HepG2 (cell line): ENCODE results near the gene COPS7B. TPM values are rescaled to one million over a fixed set of nuclear protein-coding genes. Genes with fewer than 3 reads are reported as not detected.

ENCODE experiments used
- AKAP8 ChIP-seq: sonication (generic); formaldehyde crosslinking; IDR thresholded peaks from 2 replicates; pipeline ENCODE4 v1.5.1; 2020; ENCODE audit warnings: mild to moderate bottlenecking, missing genetic modification reagents
- FOSL2 ChIP-seq: sonication (generic); formaldehyde crosslinking; IDR thresholded peaks from 2 replicates; pipeline ENCODE4 v1.4.0; 2020; ENCODE audit warnings: missing genetic modification reagents
- HNF4G ChIP-seq, 2 experiments: sonication (generic) in 1 of 2; formaldehyde crosslinking in 1 of 2; IDR thresholded peaks; 2 replicates each; pipeline versions ENCODE4 v1.4.0 to v1.6.1; 2011 to 2020; ENCODE audit warnings: borderline replicate concordance in 2 of 2, low read depth in 2 of 2, mild to moderate bottlenecking in 2 of 2, low read length in 1 of 2, missing genetic modification reagents in 1 of 2, moderate library complexity in 1 of 2
- MED13 ChIP-seq: sonication (generic); formaldehyde crosslinking; IDR thresholded peaks from 2 replicates; pipeline ENCODE4 v1.5.0; 2020; ENCODE audit warnings: missing genetic modification reagents
- NAIF1 ChIP-seq: sonication (generic); formaldehyde crosslinking; IDR thresholded peaks from 2 replicates; pipeline ENCODE4 v1.5.0; 2020; ENCODE audit warnings: mild to moderate bottlenecking, missing genetic modification reagents, borderline replicate concordance
- NBN ChIP-seq: fragments of 450-650 bp; conservative IDR thresholded peaks from 2 replicates; pipeline ENCODE4 v1.6.1; 2017
- NONO ChIP-seq, 2 experiments: fragments of 450-650 bp in 1 of 2; sonication (generic) in 1 of 2; formaldehyde crosslinking in 1 of 2; IDR thresholded peaks in 1 of 2; conservative IDR thresholded peaks in 1 of 2; 2 replicates each; pipeline versions ENCODE4 v1.6.1 to v1.8.0; 2017 to 2022; ENCODE audit warnings: mild to moderate bottlenecking in 1 of 2, missing genetic modification reagents in 1 of 2, moderate library complexity in 1 of 2
- NRL ChIP-seq: sonication (generic); formaldehyde crosslinking; IDR thresholded peaks from 2 replicates; pipeline ENCODE4 v1.5.0; 2020; ENCODE audit warnings: missing genetic modification reagents, mild to moderate bottlenecking, moderate library complexity, borderline replicate concordance
- SOX6 ChIP-seq, 2 experiments: fragments of 450-650 bp in 1 of 2; sonication (generic) in 1 of 2; formaldehyde crosslinking in 1 of 2; IDR thresholded peaks; 2 replicates each; pipeline versions ENCODE4 v1.4.0 to v1.6.1; 2017 to 2020; ENCODE audit warnings: antibody characterized with exemption in 1 of 2, mild to moderate bottlenecking in 1 of 2, missing genetic modification reagents in 1 of 2
- YY1 ChIP-seq: IDR thresholded peaks from 2 replicates; pipeline ENCODE4 v1.6.1; 2011; ENCODE audit warnings: low read length, low read depth, moderate library complexity, mild to moderate bottlenecking; ENCODE audit not compliant: insufficient read depth, insufficient replicate concordance
- ZNF570 ChIP-seq: sonication (generic); formaldehyde crosslinking; IDR thresholded peaks from 2 replicates; pipeline ENCODE4 v1.4.0; 2020; ENCODE audit warnings: mild to moderate bottlenecking, missing genetic modification reagents, borderline replicate concordance
- ZNF850 ChIP-seq: sonication (generic); formaldehyde crosslinking; conservative IDR thresholded peaks from 2 replicates; pipeline ENCODE4 v1.9.0; 2021; ENCODE audit warnings: mild to moderate bottlenecking, missing genetic modification reagents
- ZSCAN31 ChIP-seq: sonication (generic); formaldehyde crosslinking; IDR thresholded peaks from 2 replicates; pipeline ENCODE4 v1.5.0; 2020; ENCODE audit warnings: low read depth, mild to moderate bottlenecking, missing genetic modification reagents
- polyA plus RNA-seq, 8 experiments: library from polyadenylated mRNA; depleted of rRNA in 3 of 8; stranded (reverse) in 7 of 8; unstranded in 1 of 8; fragments of >200 nt; fragmentation: Illumina TruSeq in 4 of 8; extraction: Trizol in 4 of 8; gene quantifications; 2 replicates each; pipeline versions ENCODE4 v1.2.1 to v1.2.3, GENCODE V29; 2011 to 2016; ENCODE audit warnings: low read depth in 4 of 8, missing spikeins in 1 of 8, mixed read lengths in 1 of 8; ENCODE audit not compliant: insufficient read depth in 1 of 8
- total RNA-seq, 5 experiments: library from RNA; depleted of rRNA; stranded (reverse); fragments of >200 nt; fragmentation: Illumina TruSeq; extraction: Trizol; gene quantifications; 2 replicates each; pipeline ENCODE4 v1.2.3, GENCODE V29; 2016; ENCODE audit warnings: low read depth in 1 of 5
- TF ChIP-seq, protein P1 (sequence below): sonication (generic); formaldehyde crosslinking; IDR thresholded peaks from 2 replicates; pipeline ENCODE4 v1.8.0; 2022; ENCODE audit warnings: low read depth, missing genetic modification reagents
- TF ChIP-seq, protein P2 (sequence below): sonication (generic); formaldehyde crosslinking; IDR thresholded peaks from 2 replicates; pipeline ENCODE4 v1.8.0; 2022; ENCODE audit warnings: missing genetic modification reagents, mild to moderate bottlenecking, borderline replicate concordance
- TF ChIP-seq, protein P3 (sequence below): sonication (generic); formaldehyde crosslinking; IDR thresholded peaks from 2 replicates; pipeline ENCODE4 v1.4.0; 2020; ENCODE audit warnings: missing genetic modification reagents
- TF ChIP-seq, protein P4 (sequence below), 2 experiments: IDR thresholded peaks; 2 replicates each; pipeline ENCODE4 v1.6.1; 2011 to 2012; ENCODE audit warnings: low read length in 2 of 2, borderline replicate concordance in 1 of 2, low read depth in 1 of 2, mild to moderate bottlenecking in 1 of 2, moderate library complexity in 1 of 2
- TF ChIP-seq, protein P5 (sequence below): sonication (generic); formaldehyde crosslinking; IDR thresholded peaks from 2 replicates; pipeline ENCODE4 v1.4.0; 2020; ENCODE audit warnings: mild to moderate bottlenecking, missing genetic modification reagents

Gene COPS7B
- total and polyA plus RNA-seq, 2 of the 13 experiments (the other 11 are each of a cell fraction or from before 2014, with no cell fraction given), result 30.6 to 62.7 TPM

DNA sequence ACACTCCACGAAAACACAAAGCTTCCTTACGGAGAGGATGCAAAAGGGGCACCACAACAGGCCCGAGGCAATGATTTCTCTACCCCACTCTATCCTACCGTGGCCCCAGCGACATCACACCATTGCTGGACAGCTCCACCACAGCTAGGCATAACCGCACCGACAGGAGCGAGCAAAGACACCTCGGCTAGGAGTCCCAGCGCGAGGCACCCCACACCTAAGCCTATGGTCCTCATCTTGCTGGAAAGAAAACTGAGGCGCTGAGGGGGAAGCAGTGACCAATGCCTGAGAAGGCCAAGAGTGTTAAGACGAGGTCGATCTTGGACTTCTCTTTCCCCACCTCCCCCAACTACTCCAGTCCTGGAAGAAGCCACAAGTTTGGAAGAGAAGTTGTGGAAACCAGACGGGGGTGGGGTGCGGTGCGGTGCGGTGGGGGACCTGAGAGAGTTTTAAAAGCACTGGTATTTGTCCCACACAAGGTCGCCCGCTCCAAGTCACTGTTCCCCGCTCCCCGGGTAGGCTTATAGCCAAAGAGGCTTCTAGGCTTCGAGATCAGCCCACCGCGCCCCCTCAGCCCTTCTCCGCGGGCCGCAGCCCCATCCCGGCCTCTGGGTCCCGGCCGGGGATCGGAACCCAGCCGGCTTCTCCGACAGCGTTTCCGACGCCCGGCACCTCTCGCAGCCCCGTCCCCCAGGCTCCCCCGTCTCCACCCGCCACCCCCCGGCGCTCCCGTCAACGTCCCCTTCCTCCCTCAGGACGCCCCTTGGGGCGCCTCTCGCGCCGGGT, 5.9 kb upstream of the COPS7B start (continued):
- TF ChIP-seq NONO (IDR thresholded peaks at IDR 0.05), result no peak
- TF ChIP-seq NONO (CRISPR knock-in tag; conservative IDR thresholded peaks at IDR 0.05), result no peak
- no peak for TF ChIP-seq HNF4G (IDR thresholded peaks at IDR 0.05; ENCODE audit: borderline replicate concordance, low read depth, low read length)
- TF ChIP-seq HNF4G (CRISPR knock-in tag; IDR thresholded peaks at IDR 0.05; ENCODE audit: borderline replicate concordance, low read depth), result no peak
- TF ChIP-seq NBN, result no peak
- TF ChIP-seq SOX6 (IDR thresholded peaks at IDR 0.05), result no peak
- TF ChIP-seq SOX6 (CRISPR knock-in tag; IDR thresholded peaks at IDR 0.05), result no peak
- TF ChIP-seq, protein P1, sequence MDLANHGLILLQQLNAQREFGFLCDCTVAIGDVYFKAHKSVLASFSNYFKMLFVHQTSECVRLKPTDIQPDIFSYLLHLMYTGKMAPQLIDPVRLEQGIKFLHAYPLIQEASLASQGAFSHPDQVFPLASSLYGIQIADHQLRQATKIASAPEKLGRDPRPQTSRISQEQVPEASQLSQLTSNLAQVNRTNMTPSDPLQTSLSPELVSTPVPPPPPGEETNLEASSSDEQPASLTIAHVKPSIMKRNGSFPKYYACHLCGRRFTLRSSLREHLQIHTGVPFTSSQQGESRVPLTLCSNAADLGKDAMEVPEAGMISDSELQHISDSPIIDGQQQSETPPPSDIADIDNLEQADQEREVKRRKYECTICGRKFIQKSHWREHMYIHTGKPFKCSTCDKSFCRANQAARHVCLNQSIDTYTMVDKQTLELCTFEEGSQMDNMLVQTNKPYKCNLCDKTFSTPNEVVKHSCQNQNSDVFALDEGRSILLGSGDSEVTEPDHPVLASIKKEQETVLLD (CRISPR knock-in tag), result no peak
- TF ChIP-seq NRL (CRISPR knock-in tag), result peak; percentile 19; the same call in 1 of the 2 replicates
- TF ChIP-seq, protein P2, sequence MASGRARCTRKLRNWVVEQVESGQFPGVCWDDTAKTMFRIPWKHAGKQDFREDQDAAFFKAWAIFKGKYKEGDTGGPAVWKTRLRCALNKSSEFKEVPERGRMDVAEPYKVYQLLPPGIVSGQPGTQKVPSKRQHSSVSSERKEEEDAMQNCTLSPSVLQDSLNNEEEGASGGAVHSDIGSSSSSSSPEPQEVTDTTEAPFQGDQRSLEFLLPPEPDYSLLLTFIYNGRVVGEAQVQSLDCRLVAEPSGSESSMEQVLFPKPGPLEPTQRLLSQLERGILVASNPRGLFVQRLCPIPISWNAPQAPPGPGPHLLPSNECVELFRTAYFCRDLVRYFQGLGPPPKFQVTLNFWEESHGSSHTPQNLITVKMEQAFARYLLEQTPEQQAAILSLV (CRISPR knock-in tag), result no peak
- TF ChIP-seq, protein P3, sequence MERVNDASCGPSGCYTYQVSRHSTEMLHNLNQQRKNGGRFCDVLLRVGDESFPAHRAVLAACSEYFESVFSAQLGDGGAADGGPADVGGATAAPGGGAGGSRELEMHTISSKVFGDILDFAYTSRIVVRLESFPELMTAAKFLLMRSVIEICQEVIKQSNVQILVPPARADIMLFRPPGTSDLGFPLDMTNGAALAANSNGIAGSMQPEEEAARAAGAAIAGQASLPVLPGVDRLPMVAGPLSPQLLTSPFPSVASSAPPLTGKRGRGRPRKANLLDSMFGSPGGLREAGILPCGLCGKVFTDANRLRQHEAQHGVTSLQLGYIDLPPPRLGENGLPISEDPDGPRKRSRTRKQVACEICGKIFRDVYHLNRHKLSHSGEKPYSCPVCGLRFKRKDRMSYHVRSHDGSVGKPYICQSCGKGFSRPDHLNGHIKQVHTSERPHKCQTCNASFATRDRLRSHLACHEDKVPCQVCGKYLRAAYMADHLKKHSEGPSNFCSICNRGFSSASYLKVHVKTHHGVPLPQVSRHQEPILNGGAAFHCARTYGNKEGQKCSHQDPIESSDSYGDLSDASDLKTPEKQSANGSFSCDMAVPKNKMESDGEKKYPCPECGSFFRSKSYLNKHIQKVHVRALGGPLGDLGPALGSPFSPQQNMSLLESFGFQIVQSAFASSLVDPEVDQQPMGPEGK, result peak; percentile 40; the same call in 1 of the 2 replicates
- TF ChIP-seq, protein P4, sequence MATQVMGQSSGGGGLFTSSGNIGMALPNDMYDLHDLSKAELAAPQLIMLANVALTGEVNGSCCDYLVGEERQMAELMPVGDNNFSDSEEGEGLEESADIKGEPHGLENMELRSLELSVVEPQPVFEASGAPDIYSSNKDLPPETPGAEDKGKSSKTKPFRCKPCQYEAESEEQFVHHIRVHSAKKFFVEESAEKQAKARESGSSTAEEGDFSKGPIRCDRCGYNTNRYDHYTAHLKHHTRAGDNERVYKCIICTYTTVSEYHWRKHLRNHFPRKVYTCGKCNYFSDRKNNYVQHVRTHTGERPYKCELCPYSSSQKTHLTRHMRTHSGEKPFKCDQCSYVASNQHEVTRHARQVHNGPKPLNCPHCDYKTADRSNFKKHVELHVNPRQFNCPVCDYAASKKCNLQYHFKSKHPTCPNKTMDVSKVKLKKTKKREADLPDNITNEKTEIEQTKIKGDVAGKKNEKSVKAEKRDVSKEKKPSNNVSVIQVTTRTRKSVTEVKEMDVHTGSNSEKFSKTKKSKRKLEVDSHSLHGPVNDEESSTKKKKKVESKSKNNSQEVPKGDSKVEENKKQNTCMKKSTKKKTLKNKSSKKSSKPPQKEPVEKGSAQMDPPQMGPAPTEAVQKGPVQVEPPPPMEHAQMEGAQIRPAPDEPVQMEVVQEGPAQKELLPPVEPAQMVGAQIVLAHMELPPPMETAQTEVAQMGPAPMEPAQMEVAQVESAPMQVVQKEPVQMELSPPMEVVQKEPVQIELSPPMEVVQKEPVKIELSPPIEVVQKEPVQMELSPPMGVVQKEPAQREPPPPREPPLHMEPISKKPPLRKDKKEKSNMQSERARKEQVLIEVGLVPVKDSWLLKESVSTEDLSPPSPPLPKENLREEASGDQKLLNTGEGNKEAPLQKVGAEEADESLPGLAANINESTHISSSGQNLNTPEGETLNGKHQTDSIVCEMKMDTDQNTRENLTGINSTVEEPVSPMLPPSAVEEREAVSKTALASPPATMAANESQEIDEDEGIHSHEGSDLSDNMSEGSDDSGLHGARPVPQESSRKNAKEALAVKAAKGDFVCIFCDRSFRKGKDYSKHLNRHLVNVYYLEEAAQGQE (IDR thresholded peaks at IDR 0.05; ENCODE audit: borderline replicate concordance in 1 of 2, low read depth in 1 of 2, low read length in 2 of 2), result peak; percentile 95 to 96
- no peak for TF ChIP-seq ZNF570
- TF ChIP-seq, protein P5, sequence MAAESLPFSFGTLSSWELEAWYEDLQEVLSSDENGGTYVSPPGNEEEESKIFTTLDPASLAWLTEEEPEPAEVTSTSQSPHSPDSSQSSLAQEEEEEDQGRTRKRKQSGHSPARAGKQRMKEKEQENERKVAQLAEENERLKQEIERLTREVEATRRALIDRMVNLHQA, result no peak
- TF ChIP-seq ZNF850 (CRISPR knock-in tag), result no peak
- TF ChIP-seq ZSCAN31 (CRISPR knock-in tag), result no peak; the same call in 1 of the 2 replicates
- 0 out of 2 replicates have a peak, but pooled peaks have one; percentile 52 for TF ChIP-seq AKAP8 (CRISPR knock-in tag)
- no peak for TF ChIP-seq NAIF1
- 0 out of 2 replicates have a peak, but pooled peaks have one; percentile 11 for TF ChIP-seq FOSL2 (CRISPR knock-in tag)
- no peak for TF ChIP-seq YY1
- no peak for TF ChIP-seq MED13
